GM23248 (cell line): ENCODE measurements around the gene ADIPOR2.
"Not testable (repeated sequence)": the region's sequence is repeated elsewhere in the genome, so short reads cannot be mapped to it uniquely, and the experiment has no call there.

ENCODE experiments used
- EZH2 ChIP-seq: fragments of 200-600 bp; sonication (generic); IDR thresholded peaks from 2 replicates; pipeline ENCODE4 v1.6.1; 2018; ENCODE audit warnings: antibody characterized with exemption, mild to moderate bottlenecking; ENCODE audit not compliant: insufficient read depth, poor library complexity, severe bottlenecking
- EZH2phosphoT487 ChIP-seq: fragments of 200-600 bp; sonication (generic); IDR thresholded peaks from 2 replicates; pipeline ENCODE4 v1.6.1; 2018; ENCODE audit warnings: antibody characterized with exemption, moderate library complexity, mild to moderate bottlenecking, low read depth; ENCODE audit not compliant: insufficient read depth

DNA sequence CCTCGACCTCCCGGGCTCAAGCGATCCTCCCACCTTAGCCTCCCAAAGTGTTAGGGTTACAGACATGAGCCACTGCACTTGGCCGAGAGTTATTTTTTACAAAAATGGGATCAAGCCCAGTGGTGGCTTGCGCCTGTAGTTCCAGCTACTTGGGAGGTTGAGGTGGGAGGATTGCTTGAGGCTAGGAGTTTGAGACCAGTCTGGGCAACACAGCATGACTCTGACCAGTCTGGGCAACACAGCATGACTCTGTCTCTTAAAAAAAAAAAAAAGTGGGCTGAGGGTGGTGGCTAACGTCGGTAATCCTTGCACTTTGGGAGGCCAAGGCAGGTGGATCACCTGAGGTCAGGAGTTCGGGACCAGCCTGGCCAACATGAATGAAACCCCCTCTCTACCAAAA lies 4.2 kb downstream of the ADIPOR2 start:
- TF ChIP-seq EZH2phosphoT487, EZH2: not testable (repeated sequence)
